Measurements from ENCODE around the gene NUDT8. TPM values are rescaled to one million over a fixed set of nuclear protein-coding genes. Genes with fewer than 3 reads are reported as not detected.

NUDT8 gene
- polyA plus RNA-seq, 1 of the 3 experiments (the other 2 are of a cell fraction) = 2.7 TPM

DNA sequence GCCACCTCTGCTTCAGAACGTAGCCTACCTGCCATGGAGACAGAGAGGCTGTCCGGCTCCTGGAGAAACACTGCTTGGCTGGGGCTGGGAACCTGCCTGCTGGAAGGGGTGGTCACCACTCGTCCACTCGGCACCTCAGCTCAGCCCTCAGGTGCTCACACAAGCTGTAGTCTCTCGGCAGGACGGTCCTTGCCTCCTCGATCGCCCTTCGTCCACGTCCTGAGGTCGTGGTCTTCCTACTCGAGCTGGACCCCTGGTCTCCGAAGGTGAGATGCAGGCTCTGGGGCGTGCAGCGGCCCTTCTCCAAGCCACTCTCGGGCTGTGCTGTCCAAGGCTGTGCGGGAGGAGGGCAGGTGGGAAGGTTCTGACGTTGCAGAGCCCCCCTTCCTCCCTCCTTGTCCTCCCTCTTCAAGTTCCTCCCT is 9.7 kb upstream of the NUDT8 start, which contains the start of gene TBX10 (continued):
- TF ChIP-seq SIN3A (IDR thresholded peaks at IDR 0.05; ENCODE audit: borderline replicate concordance, low read depth, low read length) = no peak
- no peak for TF ChIP-seq FOXM1 (IDR thresholded peaks at IDR 0.05; ENCODE audit: low read depth)

DNA sequence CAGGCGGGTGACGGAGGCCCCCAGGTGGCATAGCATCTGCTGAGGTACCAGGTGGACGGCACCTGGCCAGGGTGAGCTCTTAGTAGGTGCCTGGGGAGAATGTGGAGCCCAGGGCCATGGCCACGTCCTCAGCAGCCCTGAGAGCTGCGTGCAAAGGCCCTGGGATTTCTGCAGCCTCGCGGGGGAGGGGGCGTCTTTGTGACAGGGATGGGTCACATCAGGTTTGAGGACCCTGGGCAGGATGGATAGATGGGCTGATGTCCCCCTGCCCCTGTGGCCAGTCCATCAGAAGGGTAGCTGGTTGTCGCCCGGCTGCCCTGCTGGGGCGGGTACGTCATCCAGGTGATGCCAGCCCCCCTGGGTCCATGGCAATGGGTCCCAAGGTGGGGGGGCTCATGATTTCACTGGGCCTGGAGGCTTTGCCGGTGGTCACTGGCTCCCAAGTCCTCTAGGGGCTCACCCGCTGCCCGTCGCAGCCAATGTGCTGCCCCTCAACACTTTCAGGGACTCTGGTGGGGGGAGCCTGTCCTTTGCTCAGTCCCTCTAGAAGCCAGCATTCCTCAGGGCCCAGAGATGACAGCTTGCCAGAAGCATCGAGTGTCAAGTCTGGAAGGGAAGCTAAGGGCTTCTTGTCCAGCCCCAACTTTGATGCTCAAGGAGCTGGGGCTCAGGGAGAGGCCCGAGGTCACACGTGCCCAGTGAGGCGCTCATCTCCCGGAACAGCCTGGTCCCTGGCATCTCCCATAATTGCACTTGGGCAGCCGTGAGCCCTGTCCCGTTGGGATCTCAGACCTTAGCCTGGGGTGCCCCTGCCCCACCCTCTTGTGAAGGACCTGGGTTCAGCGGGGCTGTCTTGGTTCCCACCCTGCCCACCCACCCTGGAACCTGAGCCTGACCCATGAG is 9.0 kb upstream of the NUDT8 start:
- DNase-seq = no peak
- POLR2A ChIA-PET = no interaction called here
- Histone ChIP-seq H3K79me2 (ENCODE audit: insufficient read depth) (no peaks in the 10 kb centered on the region), H3K4me1 (ENCODE audit: control insufficient read depth in 1 of 2, insufficient read depth in 2 of 2, low read depth in 1 of 2, low read length in 1 of 2) (no peaks in the 10 kb centered on the region; a peak in 1 of 4 replicates), H3K27me3 (ENCODE audit: insufficient read depth) (no peaks in the 10 kb centered on the region), H3K4me3 (ENCODE audit: low read depth in 2 of 2, low read length in 1 of 2) (no peak overlapping the region), H3K27ac (ENCODE audit: low read depth in 2 of 2, low read length in 1 of 2) (no peak overlapping the region), H3K9ac (no peak overlapping the region), H3K9me2 (no peaks in the 10 kb centered on the region), H3K9me3 (no peaks in the 10 kb centered on the region), H3F3A (replicated peaks; ENCODE audit: insufficient read depth) (no peaks in the 10 kb centered on the region), H3K4me2 (no peak overlapping the region), H3K36me3 (replicated peaks in 1 of 2; ENCODE audit: control insufficient read depth in 1 of 2, insufficient read depth in 2 of 2, low read length in 1 of 2) (no peaks in the 10 kb centered on the region), H2AFZ (ENCODE audit: low read depth) (no peak overlapping the region), H4K20me1 (ENCODE audit: insufficient read depth) (no peaks in the 10 kb centered on the region)
- CTCF ChIA-PET = interaction anchor here (0.5 to 17.8 kb wide), 8 partner anchors 7 to 76 kb away, joined by 3 to 308 read pairs (median 5); partner anchors contain the start of genes ACY3 and NUDT8
- 52% methylated on average over 9 of the region's 24 CpGs for WGBS (ENCODE audit: low lambda C conversion rate)
- TF ChIP-seq, protein P1, sequence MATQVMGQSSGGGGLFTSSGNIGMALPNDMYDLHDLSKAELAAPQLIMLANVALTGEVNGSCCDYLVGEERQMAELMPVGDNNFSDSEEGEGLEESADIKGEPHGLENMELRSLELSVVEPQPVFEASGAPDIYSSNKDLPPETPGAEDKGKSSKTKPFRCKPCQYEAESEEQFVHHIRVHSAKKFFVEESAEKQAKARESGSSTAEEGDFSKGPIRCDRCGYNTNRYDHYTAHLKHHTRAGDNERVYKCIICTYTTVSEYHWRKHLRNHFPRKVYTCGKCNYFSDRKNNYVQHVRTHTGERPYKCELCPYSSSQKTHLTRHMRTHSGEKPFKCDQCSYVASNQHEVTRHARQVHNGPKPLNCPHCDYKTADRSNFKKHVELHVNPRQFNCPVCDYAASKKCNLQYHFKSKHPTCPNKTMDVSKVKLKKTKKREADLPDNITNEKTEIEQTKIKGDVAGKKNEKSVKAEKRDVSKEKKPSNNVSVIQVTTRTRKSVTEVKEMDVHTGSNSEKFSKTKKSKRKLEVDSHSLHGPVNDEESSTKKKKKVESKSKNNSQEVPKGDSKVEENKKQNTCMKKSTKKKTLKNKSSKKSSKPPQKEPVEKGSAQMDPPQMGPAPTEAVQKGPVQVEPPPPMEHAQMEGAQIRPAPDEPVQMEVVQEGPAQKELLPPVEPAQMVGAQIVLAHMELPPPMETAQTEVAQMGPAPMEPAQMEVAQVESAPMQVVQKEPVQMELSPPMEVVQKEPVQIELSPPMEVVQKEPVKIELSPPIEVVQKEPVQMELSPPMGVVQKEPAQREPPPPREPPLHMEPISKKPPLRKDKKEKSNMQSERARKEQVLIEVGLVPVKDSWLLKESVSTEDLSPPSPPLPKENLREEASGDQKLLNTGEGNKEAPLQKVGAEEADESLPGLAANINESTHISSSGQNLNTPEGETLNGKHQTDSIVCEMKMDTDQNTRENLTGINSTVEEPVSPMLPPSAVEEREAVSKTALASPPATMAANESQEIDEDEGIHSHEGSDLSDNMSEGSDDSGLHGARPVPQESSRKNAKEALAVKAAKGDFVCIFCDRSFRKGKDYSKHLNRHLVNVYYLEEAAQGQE (IDR thresholded peaks at IDR 0.05; ENCODE audit: low read depth, low read length) = no peak
- TF ChIP-seq TCF12 (IDR thresholded peaks at IDR 0.05) (no peak), FOSL2 (IDR thresholded peaks at IDR 0.05; ENCODE audit: borderline replicate concordance, low read depth) (no peak), MEF2A (IDR thresholded peaks at IDR 0.05; ENCODE audit: borderline replicate concordance, low read depth) (no peak), TAF1 (IDR thresholded peaks at IDR 0.05; ENCODE audit: borderline replicate concordance, low read depth, low read length) (no peak), POLR2AphosphoS5 (IDR thresholded peaks at IDR 0.05; ENCODE audit: low read depth, low read length) (no peak), FOXM1 (IDR thresholded peaks at IDR 0.05; ENCODE audit: low read depth) (no peak), FOXJ3 (CRISPR knock-in tag; IDR thresholded peaks at IDR 0.05) (no peak), CHD2 (IDR thresholded peaks at IDR 0.05; ENCODE audit: low read length, partially characterized antibody) (no peak), ELF1 (IDR thresholded peaks at IDR 0.05) (no peak), GABPA (IDR thresholded peaks at IDR 0.05; ENCODE audit: low read depth) (no peak), JUND (IDR thresholded peaks at IDR 0.05) (no peak), RFX5 (IDR thresholded peaks at IDR 0.05; ENCODE audit: low read length) (no peak), EP300 (IDR thresholded peaks at IDR 0.05; ENCODE audit: borderline replicate concordance in 1 of 2, low read depth in 1 of 2, low read length in 1 of 2) (no peak), GATA2 (CRISPR knock-in tag; IDR thresholded peaks at IDR 0.05) (no peak), EZH2phosphoT487 (IDR thresholded peaks at IDR 0.05; ENCODE audit: borderline replicate concordance, low read depth) (no peak)
- TF ChIP-seq, protein P2, sequence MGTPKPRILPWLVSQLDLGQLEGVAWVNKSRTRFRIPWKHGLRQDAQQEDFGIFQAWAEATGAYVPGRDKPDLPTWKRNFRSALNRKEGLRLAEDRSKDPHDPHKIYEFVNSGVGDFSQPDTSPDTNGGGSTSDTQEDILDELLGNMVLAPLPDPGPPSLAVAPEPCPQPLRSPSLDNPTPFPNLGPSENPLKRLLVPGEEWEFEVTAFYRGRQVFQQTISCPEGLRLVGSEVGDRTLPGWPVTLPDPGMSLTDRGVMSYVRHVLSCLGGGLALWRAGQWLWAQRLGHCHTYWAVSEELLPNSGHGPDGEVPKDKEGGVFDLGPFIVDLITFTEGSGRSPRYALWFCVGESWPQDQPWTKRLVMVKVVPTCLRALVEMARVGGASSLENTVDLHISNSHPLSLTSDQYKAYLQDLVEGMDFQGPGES (IDR thresholded peaks at IDR 0.05; ENCODE audit: low read depth, low read length) = no peak
- TF ChIP-seq, protein P3, sequence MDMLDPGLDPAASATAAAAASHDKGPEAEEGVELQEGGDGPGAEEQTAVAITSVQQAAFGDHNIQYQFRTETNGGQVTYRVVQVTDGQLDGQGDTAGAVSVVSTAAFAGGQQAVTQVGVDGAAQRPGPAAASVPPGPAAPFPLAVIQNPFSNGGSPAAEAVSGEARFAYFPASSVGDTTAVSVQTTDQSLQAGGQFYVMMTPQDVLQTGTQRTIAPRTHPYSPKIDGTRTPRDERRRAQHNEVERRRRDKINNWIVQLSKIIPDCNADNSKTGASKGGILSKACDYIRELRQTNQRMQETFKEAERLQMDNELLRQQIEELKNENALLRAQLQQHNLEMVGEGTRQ (IDR thresholded peaks at IDR 0.05; ENCODE audit: borderline replicate concordance, low read depth, low read length) = no peak
- TF ChIP-seq, protein P4, sequence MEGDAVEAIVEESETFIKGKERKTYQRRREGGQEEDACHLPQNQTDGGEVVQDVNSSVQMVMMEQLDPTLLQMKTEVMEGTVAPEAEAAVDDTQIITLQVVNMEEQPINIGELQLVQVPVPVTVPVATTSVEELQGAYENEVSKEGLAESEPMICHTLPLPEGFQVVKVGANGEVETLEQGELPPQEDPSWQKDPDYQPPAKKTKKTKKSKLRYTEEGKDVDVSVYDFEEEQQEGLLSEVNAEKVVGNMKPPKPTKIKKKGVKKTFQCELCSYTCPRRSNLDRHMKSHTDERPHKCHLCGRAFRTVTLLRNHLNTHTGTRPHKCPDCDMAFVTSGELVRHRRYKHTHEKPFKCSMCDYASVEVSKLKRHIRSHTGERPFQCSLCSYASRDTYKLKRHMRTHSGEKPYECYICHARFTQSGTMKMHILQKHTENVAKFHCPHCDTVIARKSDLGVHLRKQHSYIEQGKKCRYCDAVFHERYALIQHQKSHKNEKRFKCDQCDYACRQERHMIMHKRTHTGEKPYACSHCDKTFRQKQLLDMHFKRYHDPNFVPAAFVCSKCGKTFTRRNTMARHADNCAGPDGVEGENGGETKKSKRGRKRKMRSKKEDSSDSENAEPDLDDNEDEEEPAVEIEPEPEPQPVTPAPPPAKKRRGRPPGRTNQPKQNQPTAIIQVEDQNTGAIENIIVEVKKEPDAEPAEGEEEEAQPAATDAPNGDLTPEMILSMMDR (IDR thresholded peaks at IDR 0.05) = no peak

Data from SK-N-SH (cell line).